Hematopoietic multipotent progenitor cell treated with erythropoietin and hydrocortisone succinate and interleukin-3 and kit ligand, for 8 days (in vitro differentiated cells): ENCODE results near the gene CCR7.

Experiments
- DNase-seq: peaks from one replicate; pipeline ENCODE4 v3.0.0-alpha.2; 2015

CCR7 gene

DNA sequence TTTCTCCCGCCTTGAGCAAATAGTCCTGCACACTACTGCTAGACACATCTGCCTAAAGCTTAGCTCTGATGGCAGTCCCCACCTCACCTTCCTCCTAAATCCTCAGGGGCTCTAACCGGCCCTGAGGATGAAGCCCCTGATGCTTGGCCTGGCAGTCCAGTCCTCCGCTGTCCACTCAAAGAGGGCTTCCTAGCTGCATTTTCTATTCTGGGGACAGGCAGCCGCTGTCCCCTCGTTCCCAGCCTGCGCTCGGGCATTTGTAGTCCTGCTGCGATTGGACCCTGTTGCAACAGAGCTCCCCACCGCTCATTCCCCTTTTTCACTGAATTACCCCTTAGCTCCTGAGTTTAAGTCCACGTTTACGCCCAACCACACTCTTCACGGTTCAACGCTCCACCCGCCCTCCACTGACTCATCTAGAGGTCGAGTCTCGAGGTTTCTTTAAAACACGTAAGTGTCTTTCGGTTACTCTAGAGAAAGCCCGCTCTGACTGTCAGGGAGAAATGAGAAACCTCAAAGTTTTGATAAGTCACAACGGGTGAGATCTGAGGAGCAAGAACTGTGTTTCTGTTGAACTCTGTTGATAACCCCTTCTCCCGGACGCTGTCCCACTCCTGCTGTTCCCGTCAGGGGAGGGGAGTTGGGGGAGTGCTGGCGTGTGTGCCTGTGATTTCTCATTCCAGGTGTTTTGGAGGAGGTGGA is 4.5 kb downstream of the CCR7 start:
- peak; percentile 66 for DNase-seq

DNA sequence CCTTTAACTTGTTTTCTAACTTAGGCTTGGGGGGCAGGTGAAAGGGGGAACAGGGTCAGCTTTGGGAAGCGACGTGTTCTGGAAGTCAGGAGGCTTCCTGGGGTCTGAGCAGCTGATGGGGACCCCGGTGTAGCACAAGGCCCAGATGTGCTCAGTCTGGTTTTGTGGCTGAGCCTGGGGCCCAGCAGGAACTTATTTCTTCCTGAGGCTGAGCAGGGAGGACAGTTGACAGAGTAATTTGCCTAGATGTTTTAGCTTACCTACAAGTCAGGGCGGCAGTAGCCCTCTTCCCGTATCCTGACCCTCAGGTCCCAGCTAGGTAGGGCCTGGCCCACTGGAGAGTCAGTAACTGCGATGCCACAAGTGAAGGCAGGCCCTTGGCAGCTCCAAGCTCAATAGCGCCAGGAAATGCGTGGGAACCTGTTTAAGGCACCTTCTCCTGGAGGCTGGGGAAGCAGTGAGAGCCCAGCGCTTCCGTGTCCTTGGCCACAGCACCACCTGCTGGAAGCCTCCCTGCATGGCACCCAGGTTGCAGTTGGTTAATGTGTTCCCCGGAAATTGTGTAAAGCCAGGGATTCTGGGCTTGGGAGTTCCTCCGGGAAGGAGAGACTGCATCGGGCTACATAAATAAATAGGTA is 5.2 kb downstream of the CCR7 start:
- peak; percentile 84 for DNase-seq

DNA sequence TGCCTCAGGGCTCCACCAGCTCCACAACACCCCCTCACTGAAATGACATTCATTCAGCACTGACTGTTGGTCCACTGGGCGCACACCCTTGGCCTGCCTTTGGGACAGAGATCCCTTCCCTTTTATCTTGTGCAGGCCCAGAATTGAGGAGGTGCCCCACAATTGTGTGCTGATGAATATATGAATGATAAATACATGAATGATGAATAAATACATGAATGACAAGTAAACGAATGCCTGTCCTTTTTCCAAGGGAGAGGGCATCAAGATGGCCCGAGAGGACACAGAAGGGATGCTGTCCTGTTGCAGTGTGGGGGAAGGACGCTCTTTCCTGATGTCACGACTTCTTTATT is 5.7 kb downstream of the CCR7 start:
- DNase-seq: no peak

DNA sequence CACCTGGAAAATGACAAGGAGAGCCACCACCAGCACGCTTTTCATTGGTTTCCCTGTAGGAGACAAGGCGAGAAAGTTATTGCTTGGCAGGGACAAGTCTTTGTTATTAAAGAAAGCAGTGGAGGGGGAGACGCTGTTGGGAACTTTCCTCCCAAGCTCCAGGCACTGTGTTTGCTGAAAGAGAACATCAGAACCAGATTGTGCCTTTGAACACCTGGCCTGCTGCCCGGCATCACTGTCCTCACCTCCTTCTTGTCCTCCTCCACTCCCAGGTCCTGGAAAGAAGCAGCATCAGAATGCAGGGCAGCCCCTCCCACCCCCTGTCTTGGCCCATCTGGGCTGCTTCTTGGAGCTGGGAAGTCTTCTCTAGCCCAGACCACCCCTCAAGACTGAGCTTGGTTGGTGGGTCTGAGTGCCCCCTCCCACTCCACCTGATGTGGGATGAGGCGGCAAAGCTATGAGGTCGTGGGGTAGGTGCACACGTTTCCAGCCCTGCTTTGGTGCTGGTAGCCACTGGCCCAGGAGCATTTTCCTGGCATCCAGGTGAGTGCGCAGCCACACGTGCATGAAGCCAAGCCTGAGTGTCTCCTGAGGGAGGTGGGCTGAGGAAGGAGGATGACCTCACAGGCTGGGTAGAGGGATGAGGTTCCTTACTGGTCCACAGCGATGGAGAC is 6.2 kb downstream of the CCR7 start:
- no peak for DNase-seq

DNA sequence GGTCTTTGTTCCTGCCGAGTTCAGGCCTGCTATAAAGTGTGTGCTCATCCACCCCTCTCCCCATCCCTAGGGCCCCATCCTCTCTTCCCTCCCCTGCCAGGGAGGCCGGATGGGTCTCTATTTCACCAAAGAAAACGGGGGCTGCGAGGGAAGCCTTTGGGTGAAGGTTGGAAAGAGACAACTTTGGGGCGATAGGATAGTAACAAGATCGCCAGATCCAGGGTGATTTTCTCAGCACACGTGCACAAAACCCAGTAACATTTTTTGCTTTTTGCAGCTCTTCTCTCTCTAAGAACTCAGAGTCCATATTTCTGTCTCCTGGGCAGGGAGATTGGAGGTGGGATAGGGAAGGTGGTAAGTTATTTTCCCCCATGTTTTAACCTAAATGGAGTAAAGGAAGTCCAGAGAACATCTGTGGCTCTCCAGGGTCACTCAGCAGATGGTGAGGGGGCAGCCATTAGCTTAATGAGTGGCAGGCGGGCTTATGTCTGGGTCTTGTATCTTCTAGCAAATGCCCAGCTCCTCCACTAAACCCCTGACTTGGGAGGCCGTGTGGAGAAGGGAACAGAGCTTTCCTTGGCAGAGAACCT is 6.9 kb downstream of the CCR7 start:
- DNase-seq: no peak

DNA sequence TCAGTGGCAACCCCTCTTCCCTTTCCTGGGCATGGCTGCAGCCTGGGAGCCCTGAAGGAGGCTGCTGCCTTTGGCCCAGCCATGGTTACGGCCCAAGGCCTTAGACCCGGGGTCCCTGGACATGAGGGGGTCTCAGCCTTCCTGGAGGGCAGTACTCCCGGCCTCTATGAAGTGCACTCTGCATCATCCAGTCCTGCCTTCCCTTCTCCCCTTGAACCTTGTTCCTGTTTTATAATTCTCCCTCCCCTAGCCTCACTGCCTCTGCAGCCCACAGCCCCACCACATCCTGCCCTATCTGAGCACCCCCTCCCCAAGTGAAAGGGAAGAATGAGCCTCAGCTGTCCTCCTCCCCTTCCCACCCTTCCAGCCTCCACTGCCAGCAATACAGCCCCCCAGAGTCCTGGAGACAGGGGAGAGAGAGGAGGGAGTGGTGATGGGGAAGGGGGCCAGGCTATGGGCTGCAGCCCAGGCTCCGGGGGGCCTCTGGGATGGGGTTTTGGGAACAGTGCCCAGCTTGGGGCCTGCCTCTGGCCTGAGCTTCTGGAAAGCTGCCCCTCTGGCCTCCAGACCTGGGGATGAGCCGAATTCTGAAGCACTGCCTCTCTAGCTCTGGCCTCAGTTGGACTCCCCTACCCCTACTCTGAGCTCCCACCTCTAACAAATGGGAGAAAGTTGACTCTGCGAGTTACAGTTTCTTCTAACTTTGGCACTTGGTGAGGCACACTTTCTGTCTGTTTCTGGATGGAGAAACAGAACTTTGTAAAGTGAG is 7.6 kb downstream of the CCR7 start:
- DNase-seq: no peak

DNA sequence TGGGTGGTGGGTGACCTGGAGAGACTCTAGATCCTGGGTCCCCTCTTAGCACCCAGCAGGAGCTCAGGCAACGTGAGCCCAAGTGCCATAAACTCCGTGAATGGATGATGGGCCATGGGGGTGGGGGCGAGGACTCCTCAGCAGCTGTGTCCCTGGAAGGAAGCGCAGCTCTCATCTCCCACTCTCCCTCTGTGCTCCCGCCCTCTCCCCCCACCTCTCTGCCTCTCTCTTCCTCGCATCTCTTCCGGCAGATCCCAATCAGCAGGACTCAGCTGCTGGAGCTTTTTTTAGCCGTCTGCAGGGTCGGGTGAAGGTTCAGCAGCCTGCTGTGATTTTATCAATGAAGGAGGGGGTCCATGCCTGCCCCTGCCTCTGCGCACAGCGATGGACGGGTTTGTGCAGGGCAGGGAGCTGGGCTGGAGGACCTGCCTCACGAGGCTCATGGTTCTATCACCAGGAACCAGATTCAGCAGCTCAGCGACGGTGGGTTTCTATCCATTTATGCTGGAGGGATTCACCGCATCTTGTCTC is 8.3 kb downstream of the CCR7 start:
- DNase-seq: no peak

DNA sequence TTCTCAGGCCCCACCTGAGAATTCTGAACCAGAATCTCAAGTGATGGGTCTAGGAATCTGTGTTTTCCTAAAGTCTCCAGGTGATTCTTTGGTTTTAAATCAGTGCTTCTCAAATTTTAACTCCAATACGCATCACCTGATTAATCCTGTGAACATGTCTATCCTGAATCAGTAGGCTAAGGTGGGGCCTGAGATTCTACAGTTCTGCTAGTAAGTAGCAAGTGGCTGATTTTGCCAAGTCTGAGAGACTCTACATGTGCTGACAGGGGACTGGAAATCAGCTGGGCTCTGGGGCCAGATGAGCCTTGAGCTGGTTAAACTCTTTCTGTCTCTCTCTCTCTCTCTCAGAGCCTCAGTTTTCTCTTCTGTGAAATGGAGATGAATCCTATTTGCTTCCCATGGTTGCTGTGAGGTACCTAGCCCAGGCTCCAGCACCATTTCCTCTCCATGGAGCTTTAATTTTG is 9.0 kb downstream of the CCR7 start:
- DNase-seq: no peak

DNA sequence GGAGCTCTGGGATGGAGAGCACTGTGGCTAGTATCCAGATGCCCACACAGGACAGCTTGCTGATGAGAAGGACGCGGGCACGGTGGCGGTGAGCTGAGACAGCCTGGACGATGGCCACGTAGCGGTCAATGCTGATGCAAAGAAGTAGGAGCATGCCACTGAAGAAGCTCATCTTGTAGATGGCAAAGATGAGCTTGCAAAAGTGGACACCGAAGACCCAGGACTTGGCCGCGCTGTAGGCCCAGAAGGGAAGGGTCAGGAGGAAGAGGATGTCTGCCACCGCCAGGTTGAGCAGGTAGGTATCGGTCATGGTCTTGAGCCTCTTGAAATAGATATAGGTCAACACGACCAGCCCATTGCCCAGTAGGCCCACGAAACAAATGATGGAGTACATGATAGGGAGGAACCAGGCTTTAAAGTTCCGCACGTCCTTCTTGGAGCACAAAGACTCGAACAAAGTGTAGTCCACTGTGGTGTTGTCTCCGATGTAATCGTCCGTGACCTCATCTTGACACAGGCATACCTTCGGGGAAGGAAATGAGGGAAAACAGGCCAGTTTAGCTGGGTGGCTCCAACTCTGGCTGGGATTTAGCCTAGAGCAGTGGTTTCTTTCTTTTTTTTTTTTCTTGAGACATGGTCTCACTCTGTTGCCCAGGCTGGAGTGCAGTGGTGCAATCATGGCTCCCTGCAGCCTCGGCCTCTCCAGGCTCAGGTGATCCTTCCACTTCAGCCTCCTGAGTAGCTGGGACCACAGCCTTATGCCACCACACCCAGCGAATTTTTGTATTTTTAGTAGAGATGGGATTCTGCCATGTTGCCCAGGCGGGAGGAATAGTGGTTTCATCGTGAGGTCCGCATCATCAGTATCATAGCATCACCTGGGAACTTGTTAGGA is 9.7 kb downstream of the CCR7 start:
- DNase-seq: no peak

DNA sequence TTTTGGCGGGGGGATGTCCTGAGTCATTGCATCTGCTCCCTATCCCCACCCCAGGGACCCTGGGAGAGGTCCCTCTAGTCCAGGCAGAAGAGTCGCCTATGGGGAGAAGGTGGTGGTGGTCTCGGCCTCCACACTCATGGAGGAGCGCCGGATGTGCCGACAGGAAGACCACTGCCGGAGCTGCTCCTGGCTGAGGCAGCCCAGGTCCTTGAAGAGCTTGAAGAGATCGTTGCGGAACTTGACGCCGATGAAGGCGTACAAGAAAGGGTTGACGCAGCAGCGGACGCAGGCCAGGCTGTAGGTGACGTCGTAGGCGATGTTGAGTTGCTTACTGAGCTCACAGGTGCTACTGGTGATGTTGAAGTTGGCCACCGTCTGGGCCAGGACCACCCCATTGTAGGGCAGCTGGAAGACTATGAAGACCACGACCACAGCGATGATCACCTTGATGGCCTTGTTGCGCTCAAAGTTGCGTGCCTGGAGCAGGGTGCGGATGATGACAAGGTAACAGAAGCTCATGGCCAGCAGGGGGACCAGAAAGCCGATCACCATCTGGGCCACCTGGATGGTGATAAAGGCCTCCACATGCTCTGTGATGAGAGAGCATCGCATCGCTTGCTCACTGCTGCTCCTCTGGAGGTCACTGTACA is 10.5 kb downstream of the CCR7 start:
- no peak for DNase-seq

DNA sequence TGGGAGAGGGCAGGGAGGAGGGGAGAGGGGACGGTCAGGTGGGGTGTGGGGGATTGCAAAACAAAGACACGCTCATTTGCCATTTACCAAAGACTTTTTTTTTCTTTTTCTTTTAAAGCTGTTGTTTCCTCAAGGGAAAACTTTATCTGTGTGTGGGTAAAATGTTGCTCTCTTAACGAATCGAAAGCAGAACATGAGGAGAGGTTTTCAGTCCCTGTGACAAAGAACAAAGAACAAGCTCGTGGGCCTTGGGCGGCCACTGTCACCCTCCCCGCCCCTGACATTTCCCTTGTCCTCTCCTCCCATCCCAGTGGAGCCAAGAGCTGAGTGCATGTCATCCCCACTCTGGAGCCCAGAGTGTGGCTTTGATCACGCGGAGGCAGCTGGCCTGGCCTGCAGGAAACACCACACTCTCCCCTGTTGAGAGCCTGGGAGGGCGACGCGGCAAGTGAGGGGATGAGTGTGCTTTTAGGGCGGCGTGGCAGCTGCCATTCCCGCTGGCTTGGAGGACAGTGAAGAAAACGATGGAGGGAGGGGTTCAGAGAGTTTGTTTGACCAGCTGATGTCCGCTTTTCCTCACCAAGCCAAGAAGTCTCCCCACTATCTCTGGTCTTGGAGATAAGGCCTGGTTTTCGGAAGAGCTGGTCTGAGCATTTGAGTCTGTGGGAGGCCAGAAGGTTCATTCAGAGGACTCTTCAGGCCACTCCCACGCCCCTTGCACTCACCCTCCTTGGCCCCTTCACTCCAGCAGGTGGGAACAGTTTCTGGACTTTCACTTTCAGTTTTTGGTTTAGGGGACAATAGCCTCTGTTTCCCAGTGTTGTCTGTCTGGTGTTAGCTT is 11.4 kb downstream of the CCR7 start:
- DNase-seq: peak; percentile 48

DNA sequence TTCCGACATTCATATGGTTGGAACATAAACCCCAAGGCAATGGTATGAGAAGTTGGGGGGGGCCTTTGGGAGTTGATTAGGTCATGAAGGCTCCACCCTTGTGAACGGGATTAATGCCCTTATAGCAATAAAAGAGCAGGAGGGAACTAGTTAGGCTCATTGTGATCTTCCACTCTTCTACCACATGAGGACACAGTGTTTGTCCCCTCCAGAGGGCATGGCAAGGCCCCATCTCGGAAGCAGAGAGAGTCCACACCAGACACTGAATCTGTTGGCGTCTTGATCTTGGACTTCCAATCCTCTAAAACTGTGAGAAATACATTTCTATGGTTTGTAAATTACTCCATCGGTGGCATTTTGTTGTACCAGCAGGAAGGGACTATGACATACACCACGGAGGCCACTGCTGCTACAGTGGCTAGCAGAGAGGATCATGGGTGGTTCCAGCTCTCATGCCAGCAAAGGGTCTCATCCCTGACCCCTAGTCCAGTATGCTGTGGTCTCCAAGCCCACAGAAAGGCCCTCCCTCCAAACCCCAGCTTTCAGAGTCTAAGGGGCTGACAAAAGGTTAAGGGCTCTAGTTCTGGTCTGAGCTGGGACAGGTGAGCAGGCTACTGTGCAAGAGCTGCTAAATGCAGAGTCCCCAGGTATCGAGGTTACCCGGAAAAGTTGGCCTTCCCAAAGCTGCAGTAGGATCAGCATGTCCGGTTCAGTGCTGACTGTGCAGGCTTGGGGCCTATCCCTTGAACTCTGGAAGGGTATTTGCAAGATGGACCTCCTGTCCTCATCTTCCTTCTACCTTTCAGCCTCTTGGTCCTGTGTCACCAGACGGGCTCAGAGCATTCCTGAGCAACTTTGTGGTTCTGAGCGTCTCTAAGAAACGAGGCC is 12.2 kb downstream of the CCR7 start:
- DNase-seq: no peak

DNA sequence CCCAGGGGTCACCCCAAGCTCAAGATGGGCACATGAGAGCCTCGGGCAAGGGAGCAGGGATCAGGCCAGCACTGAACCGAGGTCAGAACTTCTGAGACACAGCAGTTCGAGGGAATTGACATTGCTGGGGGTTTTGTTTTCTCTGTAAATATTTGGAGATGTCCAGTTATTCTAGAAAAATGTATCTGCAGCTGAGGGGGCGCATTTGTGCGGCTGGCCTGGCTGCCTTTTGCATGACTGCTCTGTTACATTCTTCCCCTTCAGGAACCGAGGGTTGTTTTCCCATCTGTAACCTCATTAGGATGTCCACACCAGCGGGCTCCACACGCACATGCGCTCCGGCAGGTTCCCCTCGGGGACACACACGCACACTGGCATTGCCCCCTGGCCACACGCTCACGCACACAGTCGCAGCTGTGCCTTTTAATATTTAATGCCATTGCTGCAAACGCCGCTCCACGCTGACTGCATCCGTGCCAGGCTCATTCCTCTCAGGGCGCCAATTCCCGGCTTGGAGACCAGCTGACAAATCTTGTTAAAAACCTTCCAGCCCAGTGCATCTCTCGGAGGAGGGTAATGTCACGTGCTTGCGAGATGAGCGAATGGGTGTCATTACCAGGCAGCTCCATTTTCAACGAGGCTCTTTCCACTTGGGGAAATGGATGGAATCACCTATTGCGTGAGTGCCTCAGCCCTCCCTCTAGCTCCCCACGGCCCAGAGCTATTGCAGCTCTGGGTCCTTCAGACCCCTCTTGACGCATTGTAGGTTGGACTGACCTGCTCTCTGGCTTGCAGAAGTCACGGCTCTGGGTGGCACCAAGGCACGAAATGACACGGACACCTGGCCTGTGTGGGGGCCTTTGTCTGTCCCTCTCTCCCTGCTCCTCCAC is 13.1 kb downstream of the CCR7 start:
- DNase-seq: no peak

DNA sequence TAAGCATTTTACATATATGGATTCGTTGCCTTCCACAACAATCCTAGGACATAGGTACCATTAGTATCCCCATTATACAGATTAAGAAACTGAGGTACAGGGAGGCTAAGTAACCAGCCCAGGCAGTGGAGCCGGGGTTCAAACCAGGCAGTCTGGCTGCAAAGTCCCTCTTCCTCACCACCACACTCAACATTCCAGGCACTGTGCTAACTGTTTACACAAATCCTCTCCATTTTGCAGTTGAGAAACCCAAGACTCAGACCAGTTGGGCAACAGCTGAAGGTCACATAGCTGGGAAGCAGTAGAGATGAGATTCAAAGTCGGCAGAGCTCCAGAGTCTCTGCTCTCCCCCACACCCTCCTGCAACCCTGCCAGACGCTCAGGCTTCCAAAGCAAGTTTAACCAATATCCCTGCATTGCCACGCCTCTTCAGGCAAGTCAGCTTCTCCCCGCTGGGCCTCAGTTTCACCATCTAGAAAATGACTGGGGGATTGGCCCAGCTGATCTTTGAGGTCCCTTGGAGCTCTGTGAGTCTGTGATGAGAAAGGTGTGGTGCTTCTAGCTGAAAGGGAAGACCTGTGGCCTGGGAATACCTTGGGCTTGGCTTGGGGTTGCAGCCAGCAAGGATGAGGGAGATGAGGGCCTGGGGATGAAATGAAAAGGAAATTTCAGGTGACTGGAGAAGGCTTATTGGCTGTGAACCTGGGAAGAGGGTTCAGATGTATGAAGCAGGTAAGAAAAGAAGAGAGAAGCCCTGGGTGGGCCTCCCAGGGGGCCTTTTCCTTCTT is 14.0 kb downstream of the CCR7 start:
- DNase-seq: no peak

DNA sequence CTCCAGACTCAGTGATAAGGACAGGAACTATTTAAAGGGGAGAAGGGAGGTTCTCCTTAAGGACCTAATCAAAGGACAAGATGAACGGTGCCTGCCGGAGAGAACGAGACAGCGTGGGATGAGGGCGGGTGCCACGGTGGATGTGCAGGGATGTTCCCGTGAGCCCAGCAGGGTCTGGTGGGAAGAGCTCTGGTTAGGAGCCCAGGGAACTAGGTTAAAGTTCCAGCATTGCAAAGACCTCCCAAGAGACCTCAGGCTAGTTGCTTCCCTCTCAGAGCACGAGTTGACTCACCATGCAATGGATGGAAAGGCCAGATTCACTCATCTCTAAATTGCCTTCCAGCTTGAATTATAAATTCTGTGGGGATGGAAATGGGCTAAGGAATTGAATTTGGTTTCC is 14.7 kb downstream of the CCR7 start:
- no peak for DNase-seq

DNA sequence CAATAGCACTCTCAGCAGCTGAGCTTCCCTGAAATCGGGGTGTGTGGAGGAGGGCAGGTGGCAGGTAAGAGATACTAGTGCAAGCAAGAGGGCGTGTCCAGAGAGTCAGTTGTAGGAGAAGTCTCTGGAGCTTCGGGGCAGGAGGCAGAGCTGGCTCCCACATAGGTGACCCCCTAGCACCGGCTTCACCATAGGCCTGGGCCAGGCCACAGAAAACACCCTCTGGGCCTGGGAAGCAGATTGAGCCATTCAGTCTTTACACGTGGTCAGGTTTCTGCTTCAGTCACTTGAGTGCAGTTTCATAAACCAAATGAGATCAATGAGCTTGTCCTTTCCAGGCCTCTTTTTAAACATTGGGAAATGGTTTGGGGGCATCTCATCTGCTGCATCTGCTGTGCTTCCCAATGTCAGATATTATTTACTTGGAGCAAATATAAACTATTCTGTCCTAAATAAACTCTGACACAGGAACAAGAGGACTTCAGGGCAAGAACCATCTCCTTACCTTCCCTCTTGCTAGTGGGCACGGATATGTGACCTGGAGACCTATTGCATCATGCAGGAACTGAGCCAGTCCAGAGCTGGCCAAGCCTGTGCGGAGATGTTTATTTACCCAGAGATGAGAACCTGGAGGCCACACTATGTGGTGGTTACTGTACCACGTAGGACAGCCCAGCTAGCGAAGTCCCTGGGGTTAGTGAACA is 16.1 kb downstream of the CCR7 start:
- no peak for DNase-seq
